GM23338 (cell line): Measurements from ENCODE around the gene RIOX2.

Experiments used
- TF ChIP-seq, protein P1 (sequence below), 2 experiments: fragments of 200-600 bp in 1 of 2; sonication (generic) in 1 of 2; conservative IDR thresholded peaks; 2 replicates each; pipeline versions ENCODE4 v1.5.1 to v1.6.1; 2016 to 2017; ENCODE audit warnings: antibody characterized with exemption in 2 of 2, low read depth in 2 of 2, mild to moderate bottlenecking in 2 of 2, moderate library complexity in 1 of 2
- TF ChIP-seq, protein P2 (sequence below): IDR thresholded peaks from 2 replicates; pipeline ENCODE4 v1.6.1; 2016; ENCODE audit warnings: antibody characterized with exemption

DNA sequence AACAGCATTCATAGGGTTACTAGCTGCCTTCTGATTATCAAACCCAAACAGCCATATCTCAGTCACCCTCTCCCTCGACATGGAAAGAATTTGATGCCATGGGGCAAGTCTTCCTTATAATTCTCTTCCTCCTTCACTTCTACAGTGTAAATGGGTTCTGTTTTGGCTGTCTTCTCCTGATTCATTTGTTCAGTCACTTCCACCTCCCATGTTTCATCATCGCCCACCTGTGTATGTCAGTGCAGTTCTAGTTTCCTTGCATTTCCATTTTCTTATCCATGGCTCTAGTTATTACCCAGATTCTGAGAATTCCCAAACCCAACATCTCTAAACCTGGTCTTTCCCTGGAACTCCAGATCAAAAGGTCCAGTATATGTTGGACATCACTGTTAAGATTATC, 41.0 kb downstream of the RIOX2 start:
- TF ChIP-seq, protein P1, sequence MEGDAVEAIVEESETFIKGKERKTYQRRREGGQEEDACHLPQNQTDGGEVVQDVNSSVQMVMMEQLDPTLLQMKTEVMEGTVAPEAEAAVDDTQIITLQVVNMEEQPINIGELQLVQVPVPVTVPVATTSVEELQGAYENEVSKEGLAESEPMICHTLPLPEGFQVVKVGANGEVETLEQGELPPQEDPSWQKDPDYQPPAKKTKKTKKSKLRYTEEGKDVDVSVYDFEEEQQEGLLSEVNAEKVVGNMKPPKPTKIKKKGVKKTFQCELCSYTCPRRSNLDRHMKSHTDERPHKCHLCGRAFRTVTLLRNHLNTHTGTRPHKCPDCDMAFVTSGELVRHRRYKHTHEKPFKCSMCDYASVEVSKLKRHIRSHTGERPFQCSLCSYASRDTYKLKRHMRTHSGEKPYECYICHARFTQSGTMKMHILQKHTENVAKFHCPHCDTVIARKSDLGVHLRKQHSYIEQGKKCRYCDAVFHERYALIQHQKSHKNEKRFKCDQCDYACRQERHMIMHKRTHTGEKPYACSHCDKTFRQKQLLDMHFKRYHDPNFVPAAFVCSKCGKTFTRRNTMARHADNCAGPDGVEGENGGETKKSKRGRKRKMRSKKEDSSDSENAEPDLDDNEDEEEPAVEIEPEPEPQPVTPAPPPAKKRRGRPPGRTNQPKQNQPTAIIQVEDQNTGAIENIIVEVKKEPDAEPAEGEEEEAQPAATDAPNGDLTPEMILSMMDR (conservative IDR thresholded peaks at IDR 0.05; ENCODE audit: low read depth in 2 of 2) = no peak
- TF ChIP-seq, protein P2, sequence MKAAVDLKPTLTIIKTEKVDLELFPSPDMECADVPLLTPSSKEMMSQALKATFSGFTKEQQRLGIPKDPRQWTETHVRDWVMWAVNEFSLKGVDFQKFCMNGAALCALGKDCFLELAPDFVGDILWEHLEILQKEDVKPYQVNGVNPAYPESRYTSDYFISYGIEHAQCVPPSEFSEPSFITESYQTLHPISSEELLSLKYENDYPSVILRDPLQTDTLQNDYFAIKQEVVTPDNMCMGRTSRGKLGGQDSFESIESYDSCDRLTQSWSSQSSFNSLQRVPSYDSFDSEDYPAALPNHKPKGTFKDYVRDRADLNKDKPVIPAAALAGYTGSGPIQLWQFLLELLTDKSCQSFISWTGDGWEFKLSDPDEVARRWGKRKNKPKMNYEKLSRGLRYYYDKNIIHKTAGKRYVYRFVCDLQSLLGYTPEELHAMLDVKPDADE = no peak
